HAP-1 (cell line): ENCODE data around the gene DDX39A.

Experiments used
- DNase-seq, 2 experiments: peaks; one replicate each; pipeline ENCODE4 v3.0.0-alpha.2; 2016 to 2020; ENCODE audit warnings: low spot score in 2 of 2
- H3K27me3 ChIP-seq: fragments of 250-450 bp; sonication (Bioruptor Pico); 2 replicates; pipeline ENCODE4 v1.5.1; 2020; ENCODE audit warnings: low read depth, mild to moderate bottlenecking, moderate library complexity
- H3K36me3 ChIP-seq: fragments of 250-450 bp; sonication (Bioruptor Pico); replicated peaks from 2 replicates; pipeline ENCODE4 v1.5.1; 2020; ENCODE audit warnings: mild to moderate bottlenecking
- H3K4me1 ChIP-seq: fragments of 250-450 bp; sonication (Bioruptor Pico); 2 replicates; pipeline ENCODE4 v1.5.1; 2020; ENCODE audit warnings: mild to moderate bottlenecking
- H3K4me3 ChIP-seq: fragments of 250-450 bp; sonication (Bioruptor Pico); 2 replicates; pipeline ENCODE4 v1.5.1; 2020; ENCODE audit warnings: mild to moderate bottlenecking, moderate library complexity
- H3K9me3 ChIP-seq: fragments of 250-450 bp; sonication (Bioruptor Pico); 2 replicates; pipeline ENCODE4 v1.5.1; 2020; ENCODE audit warnings: mild to moderate bottlenecking, moderate library complexity
- in situ Hi-C: fragments of 300-500 bp; cut with MboI; formaldehyde crosslinking; loops from 3 replicates; pipeline ENCODE4 v1.14.3; 2020; ENCODE audit warnings: low sequenced_read_pairs, inconsistent platforms, mixed read lengths

The DDX39A gene

GRCh38 chr19:14363183-14364097 lies 55.7 kb downstream of the DDX39A start:
- H3K4me3 ChIP-seq, result peak overlapping the region; percentile 24
- peaks cover 7% of the 10 kb centered on the region for H3K4me1 ChIP-seq
- H3K27me3 ChIP-seq, result no peaks in the 10 kb centered on the region
- H3K36me3 ChIP-seq, result no peaks in the 10 kb centered on the region
- no peaks in the 10 kb centered on the region for H3K9me3 ChIP-seq
- in situ Hi-C loops, result no loop called here
- peak; percentile 84 to 92 for DNase-seq

GRCh38 chr19:14361824-14362223 lies 57.3 kb downstream of the DDX39A start:
- Histone ChIP-seq H3K36me3 (no peaks in the 10 kb centered on the region), H3K9me3 (no peaks in the 10 kb centered on the region), H3K4me1 (peaks cover 17% of the 10 kb centered on the region), H3K27me3 (no peaks in the 10 kb centered on the region), H3K4me3 (no peak overlapping the region)
- in situ Hi-C loops, result no loop called here
- peak; percentile 46 to 63 for DNase-seq
